DND-41 (cell line): ENCODE measurements around the gene PSKH1.

Experiments used
- CTCF ChIP-seq: IDR thresholded peaks from 2 replicates; pipeline ENCODE4 v1.5.1; 2012; ENCODE audit warnings: borderline replicate concordance, low read length, moderate library complexity, mild to moderate bottlenecking; ENCODE audit not compliant: poor library complexity, severe bottlenecking; ENCODE audit errors: extremely low read depth
- EZH2 ChIP-seq: IDR thresholded peaks from 3 replicates; pipeline ENCODE4 v1.6.1; 2012; ENCODE audit warnings: borderline replicate concordance, low read depth, mild to moderate bottlenecking, moderate library complexity, low read length, inconsistent platforms; ENCODE audit not compliant: severe bottlenecking

DNA sequence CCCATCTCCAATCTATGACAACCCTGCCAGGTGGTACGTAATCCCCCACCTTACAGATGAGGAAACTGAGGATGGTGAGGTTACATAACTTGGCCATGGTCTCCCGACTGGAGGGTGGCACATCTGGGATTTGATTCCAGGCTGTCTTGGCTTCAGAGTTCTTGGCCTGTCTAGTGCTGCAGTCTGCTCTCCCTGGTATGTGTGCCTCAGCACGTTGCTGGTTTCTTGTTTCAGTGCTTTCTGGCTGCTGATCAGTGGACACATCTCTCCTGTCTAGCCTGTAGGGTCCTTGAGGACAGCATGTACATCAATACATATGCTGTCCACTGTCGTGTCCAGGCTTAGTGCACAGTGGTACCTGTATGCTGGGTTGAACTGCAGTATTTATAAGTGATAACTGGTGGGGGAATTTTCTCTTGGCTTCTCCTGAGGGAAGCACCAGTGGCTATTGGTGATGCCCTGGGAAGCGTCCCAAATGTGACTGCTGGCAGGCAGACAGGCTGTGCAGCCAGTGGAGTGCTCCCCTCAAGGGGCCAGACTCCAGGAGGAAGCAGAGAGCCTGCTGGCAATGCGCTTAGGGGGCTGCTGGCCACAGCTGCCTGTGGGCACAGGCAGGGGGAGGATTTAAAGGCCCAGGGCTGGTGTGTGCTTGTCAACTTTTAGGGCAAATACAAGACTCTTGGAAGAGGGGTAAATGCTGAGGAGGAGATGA is 24.2 kb downstream of the PSKH1 start:
- TF ChIP-seq CTCF (no peak), EZH2 (no peak)
